CD1c-positive myeloid dendritic cell (primary cell): Measurements from ENCODE around the gene RASSF4.

Experiments used
- DNase-seq: peaks from one replicate; pipeline ENCODE4 v3.0.0-alpha.2; 2016; ENCODE audit errors: extremely low spot score

The RASSF4 gene

GRCh38 chr10:44959247-44960087 lies at the start of gene RASSF4:
Gene RASSF4 (plus strand): TSS chr10:44959802. CDS start chr10:44970203, 10,401 bp downstream.
- peak; percentile 94 for DNase-seq

GRCh38 chr10:44909910-44910309 lies 49.7 kb upstream of the RASSF4 start:
- no peak for DNase-seq

- DNase-seq: no peak
Measured at GRCh38 chr10:44910602-44911001, 49.0 kb upstream of the RASSF4 start.

GRCh38 chr10:44911081-44911540 lies 48.5 kb upstream of the RASSF4 start, which contains the start of gene TMEM72:
Gene TMEM72 (plus strand): TSS chr10:44911337. CDS start chr10:44911513, 176 bp downstream.
- DNase-seq: no peak

GRCh38 chr10:44911951-44912350 lies 47.7 kb upstream of the RASSF4 start:
- no peak for DNase-seq

- DNase-seq: peak; percentile 8
Measured at GRCh38 chr10:44913350-44914081, 46.1 kb upstream of the RASSF4 start.

GRCh38 chr10:44914891-44915290 lies 44.7 kb upstream of the RASSF4 start:
- DNase-seq: no peak

GRCh38 chr10:44916429-44916828 lies 43.2 kb upstream of the RASSF4 start:
- DNase-seq: no peak

GRCh38 chr10:44917848-44918247 lies 41.8 kb upstream of the RASSF4 start:
- no peak for DNase-seq

GRCh38 chr10:44920252-44920651 lies 39.4 kb upstream of the RASSF4 start:
- no peak for DNase-seq

- no peak for DNase-seq
Measured at GRCh38 chr10:44921061-44921460, 38.5 kb upstream of the RASSF4 start.

- DNase-seq: no peak
Measured at GRCh38 chr10:44921506-44921905, 38.1 kb upstream of the RASSF4 start.

GRCh38 chr10:44922021-44922420 lies 37.6 kb upstream of the RASSF4 start:
- DNase-seq: no peak

- no peak for DNase-seq
Measured at GRCh38 chr10:44922796-44923545, 36.6 kb upstream of the RASSF4 start.

- no peak for DNase-seq
Measured at GRCh38 chr10:44923611-44924010, 36.0 kb upstream of the RASSF4 start.

GRCh38 chr10:44924261-44925040 lies 35.2 kb upstream of the RASSF4 start:
- no peak for DNase-seq

- DNase-seq: peak; percentile 28
Measured at GRCh38 chr10:44925224-44925623, 34.4 kb upstream of the RASSF4 start.

- no peak for DNase-seq
Measured at GRCh38 chr10:44925811-44926750, 33.5 kb upstream of the RASSF4 start.

- no peak for DNase-seq
Measured at GRCh38 chr10:44926751-44927351, 32.8 kb upstream of the RASSF4 start.

- no peak for DNase-seq
Measured at GRCh38 chr10:44927352-44927751, 32.2 kb upstream of the RASSF4 start.
